ENCODE results near the gene RFC4. TPM values are rescaled to one million over a fixed set of nuclear protein-coding genes. Genes with fewer than 3 reads are reported as not detected.
"Not testable (repeated sequence)": the region's sequence is repeated elsewhere in the genome, so short reads cannot be mapped to it uniquely, and the experiment has no call there.

Gene RFC4
- total RNA-seq, 1 experiment from 2014 or later, result 65.4 TPM

- DNase-seq (ENCODE audit: extremely low read depth, low read depth), result no peak
These were observed 19.7 kb upstream of the RFC4 start for GRCh38 chr3:186825872-186826409.

GRCh38 chr3:186825294-186825821 is 19.1 kb upstream of the RFC4 start:
- no peak for DNase-seq (ENCODE audit: extremely low read depth, low read depth)

GRCh38 chr3:186824430-186825139 is 18.3 kb upstream of the RFC4 start:
- no peak for DNase-seq (ENCODE audit: extremely low read depth, low read depth)

GRCh38 chr3:186823386-186823785 is 17.1 kb upstream of the RFC4 start:
- DNase-seq (ENCODE audit: extremely low read depth, low read depth), result no peak

- DNase-seq (ENCODE audit: extremely low read depth, low read depth), result not testable (repeated sequence)
These were observed 16.1 kb upstream of the RFC4 start for GRCh38 chr3:186822388-186822759.

GRCh38 chr3:186821429-186822387 is 15.4 kb upstream of the RFC4 start:
- peak; percentile 36 for DNase-seq (ENCODE audit: extremely low read depth, low read depth)

- no peak for DNase-seq (ENCODE audit: extremely low read depth, low read depth)
These were observed 12.7 kb upstream of the RFC4 start for GRCh38 chr3:186818956-186819355.

- DNase-seq (ENCODE audit: extremely low read depth, low read depth), result no peak
These were observed 12.2 kb upstream of the RFC4 start for GRCh38 chr3:186818516-186818915.

GRCh38 chr3:186815435-186815834 is 9.2 kb upstream of the RFC4 start:
- peak; percentile 24 for DNase-seq (ENCODE audit: extremely low read depth, low read depth)

- DNase-seq (ENCODE audit: extremely low read depth, low read depth), result no peak
These were observed 7.8 kb upstream of the RFC4 start for GRCh38 chr3:186814100-186814499.

GRCh38 chr3:186811313-186811712 is 5.0 kb upstream of the RFC4 start:
- DNase-seq (ENCODE audit: extremely low read depth, low read depth), result not testable (repeated sequence)

GRCh38 chr3:186810336-186810996 is 4.2 kb upstream of the RFC4 start:
- no peak for DNase-seq (ENCODE audit: extremely low read depth, low read depth)

- no peak for DNase-seq (ENCODE audit: extremely low read depth, low read depth)
These were observed 949 bp upstream of the RFC4 start for GRCh38 chr3:186807231-186807630.

- not testable (repeated sequence) for DNase-seq (ENCODE audit: extremely low read depth, low read depth)
These were observed 2.8 kb downstream of the RFC4 start for GRCh38 chr3:186803447-186803846.

- no peak for DNase-seq (ENCODE audit: extremely low read depth, low read depth)
These were observed 3.6 kb downstream of the RFC4 start for GRCh38 chr3:186802701-186803100.

GRCh38 chr3:186800285-186800684 is 6.0 kb downstream of the RFC4 start:
- DNase-seq (ENCODE audit: extremely low read depth, low read depth), result no peak

- DNase-seq (ENCODE audit: extremely low read depth, low read depth), result no peak
These were observed 7.9 kb downstream of the RFC4 start for GRCh38 chr3:186798239-186798874.

GRCh38 chr3:186790261-186790981 is 15.9 kb downstream of the RFC4 start:
- peak; percentile 42 for DNase-seq (ENCODE audit: extremely low read depth, low read depth)

- DNase-seq (ENCODE audit: extremely low read depth, low read depth), result no peak
These were observed 16.6 kb downstream of the RFC4 start for GRCh38 chr3:186789554-186790260.

All from NCI-H460 (cell line).